HL-60 (cell line): ENCODE measurements around the gene BCL11A.

Experiments
- DNase-seq, 2 experiments: peaks; one replicate each; pipeline ENCODE4 v3.0.0-alpha.2; 2010 to 2020; ENCODE audit warnings: low read depth in 1 of 2, low spot score in 1 of 2
- H3K27ac ChIP-seq: fragments of 250-450 bp; sonication (Bioruptor Pico); replicated peaks from 2 replicates; pipeline ENCODE4 v1.5.1; 2020; ENCODE audit warnings: mild to moderate bottlenecking, moderate library complexity
- H3K27me3 ChIP-seq: fragments of 250-450 bp; sonication (Bioruptor Pico); 2 replicates; pipeline ENCODE4 v1.5.1; 2021; ENCODE audit warnings: mild to moderate bottlenecking, moderate library complexity; ENCODE audit not compliant: insufficient read depth, poor library complexity, severe bottlenecking
- H3K4me3 ChIP-seq: replicated peaks from 2 replicates; pipeline ENCODE4 v1.5.1; 2011; ENCODE audit warnings: mild to moderate bottlenecking, control low read depth, low read length; ENCODE audit not compliant: insufficient read depth
- GABPA ChIP-seq: IDR thresholded peaks from 2 replicates; pipeline ENCODE4 v1.6.1; 2012; ENCODE audit warnings: low read depth
- POLR2AphosphoS5 ChIP-seq: IDR thresholded peaks from 2 replicates; pipeline ENCODE4 v1.6.1; 2012; ENCODE audit warnings: low read depth
- REST ChIP-seq: IDR thresholded peaks from 2 replicates; pipeline ENCODE4 v1.6.1; 2012; ENCODE audit warnings: low read depth; ENCODE audit not compliant: insufficient replicate concordance
- SPI1 ChIP-seq: IDR thresholded peaks from 2 replicates; pipeline ENCODE4 v1.6.1; 2012; ENCODE audit warnings: low read depth, mild to moderate bottlenecking, borderline replicate concordance
- TF ChIP-seq, protein P1 (sequence below): IDR thresholded peaks from one replicate; pipeline ENCODE4 v1.5.1; 2011; ENCODE audit warnings: low read length, control low read depth, inconsistent platforms; ENCODE audit not compliant: insufficient read depth

The BCL11A gene

DNA sequence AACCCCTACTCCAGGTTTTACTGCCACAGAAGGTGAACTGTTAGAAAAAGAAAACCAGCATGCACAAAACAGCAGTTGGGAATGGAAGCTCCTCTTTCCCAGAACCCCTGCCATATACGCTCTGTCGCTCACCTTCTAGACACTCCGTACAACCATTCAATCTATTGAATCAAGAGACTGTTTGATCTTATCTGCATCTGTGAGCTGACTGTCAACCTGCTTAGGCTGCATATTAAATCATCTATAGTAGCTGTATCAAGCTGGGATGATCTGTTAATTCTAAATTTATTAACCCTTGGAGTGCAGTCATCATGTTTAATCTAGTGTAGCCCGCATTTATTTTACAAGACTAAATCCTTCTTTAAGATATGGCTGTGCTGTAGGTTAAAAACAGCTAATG lies 13.6 kb upstream of the BCL11A start:
- TF ChIP-seq, protein P1, sequence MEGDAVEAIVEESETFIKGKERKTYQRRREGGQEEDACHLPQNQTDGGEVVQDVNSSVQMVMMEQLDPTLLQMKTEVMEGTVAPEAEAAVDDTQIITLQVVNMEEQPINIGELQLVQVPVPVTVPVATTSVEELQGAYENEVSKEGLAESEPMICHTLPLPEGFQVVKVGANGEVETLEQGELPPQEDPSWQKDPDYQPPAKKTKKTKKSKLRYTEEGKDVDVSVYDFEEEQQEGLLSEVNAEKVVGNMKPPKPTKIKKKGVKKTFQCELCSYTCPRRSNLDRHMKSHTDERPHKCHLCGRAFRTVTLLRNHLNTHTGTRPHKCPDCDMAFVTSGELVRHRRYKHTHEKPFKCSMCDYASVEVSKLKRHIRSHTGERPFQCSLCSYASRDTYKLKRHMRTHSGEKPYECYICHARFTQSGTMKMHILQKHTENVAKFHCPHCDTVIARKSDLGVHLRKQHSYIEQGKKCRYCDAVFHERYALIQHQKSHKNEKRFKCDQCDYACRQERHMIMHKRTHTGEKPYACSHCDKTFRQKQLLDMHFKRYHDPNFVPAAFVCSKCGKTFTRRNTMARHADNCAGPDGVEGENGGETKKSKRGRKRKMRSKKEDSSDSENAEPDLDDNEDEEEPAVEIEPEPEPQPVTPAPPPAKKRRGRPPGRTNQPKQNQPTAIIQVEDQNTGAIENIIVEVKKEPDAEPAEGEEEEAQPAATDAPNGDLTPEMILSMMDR, result no peak
- TF ChIP-seq REST (no peak), SPI1 (no peak), GABPA (no peak), POLR2AphosphoS5 (no peak)
- no peak overlapping the region for H3K4me3 ChIP-seq
- no peak for DNase-seq
- H3K27ac ChIP-seq, result no peak overlapping the region
- peaks cover 25% of the 10 kb centered on the region for H3K27me3 ChIP-seq

- DNase-seq, result peak in 1 of 2 experiments; percentile 76
Measured at GRCh38 chr2:60565472-60565871, 12.0 kb upstream of the BCL11A start.

GRCh38 chr2:60560734-60561644 lies 7.5 kb upstream of the BCL11A start:
- Histone ChIP-seq H3K27me3 (no peaks in the 10 kb centered on the region), H3K27ac (no peak overlapping the region), H3K4me3 (no peak overlapping the region)
- TF ChIP-seq REST (no peak), POLR2AphosphoS5 (no peak), GABPA (no peak), SPI1 (no peak)
- TF ChIP-seq, protein P1, result no peak
- DNase-seq, result peak in 1 of 2 experiments; percentile 70

More at GRCh38 chr2:60565472-60565871, 12.0 kb upstream of the BCL11A start:
- Histone ChIP-seq H3K4me3 (no peak overlapping the region), H3K27ac (no peak overlapping the region), H3K27me3 (peaks cover 13% of the 10 kb centered on the region)
- TF ChIP-seq POLR2AphosphoS5, result no peak
- no peak for TF ChIP-seq REST
- no peak for TF ChIP-seq GABPA
